Endothelial cell of umbilical vein (primary cell): Measurements from ENCODE around the gene NXPE3.

Experiments used
- EZH2 ChIP-seq: IDR thresholded peaks from 2 replicates; pipeline ENCODE4 v1.6.1; 2012; ENCODE audit warnings: borderline replicate concordance, low read depth, mild to moderate bottlenecking, moderate library complexity, low read length, inconsistent platforms; ENCODE audit not compliant: severe bottlenecking
- POLR2A ChIP-seq: IDR thresholded peaks from 2 replicates; pipeline ENCODE4 v1.6.1; 2012; ENCODE audit warnings: low read depth, mild to moderate bottlenecking, control low read depth, low read length
- POLR2AphosphoS5 ChIP-seq: IDR thresholded peaks from 2 replicates; pipeline ENCODE4 v1.6.1; 2012; ENCODE audit warnings: low read depth, mild to moderate bottlenecking, control low read depth, low read length, moderate library complexity; ENCODE audit not compliant: insufficient read depth
- TF ChIP-seq, protein P1 (sequence below), 2 donors: IDR thresholded peaks; 1 replicate in 1 of 2; 2 replicates in 1 of 2; pipeline ENCODE4 v1.5.1; 2011; ENCODE audit warnings: low read length in 2 of 2, mild to moderate bottlenecking in 2 of 2, moderate library complexity in 2 of 2, control low read depth in 1 of 2, inconsistent platforms in 1 of 2, low read depth in 1 of 2; ENCODE audit not compliant: insufficient read depth in 1 of 2; ENCODE audit errors: extremely low read depth in 1 of 2

DNA sequence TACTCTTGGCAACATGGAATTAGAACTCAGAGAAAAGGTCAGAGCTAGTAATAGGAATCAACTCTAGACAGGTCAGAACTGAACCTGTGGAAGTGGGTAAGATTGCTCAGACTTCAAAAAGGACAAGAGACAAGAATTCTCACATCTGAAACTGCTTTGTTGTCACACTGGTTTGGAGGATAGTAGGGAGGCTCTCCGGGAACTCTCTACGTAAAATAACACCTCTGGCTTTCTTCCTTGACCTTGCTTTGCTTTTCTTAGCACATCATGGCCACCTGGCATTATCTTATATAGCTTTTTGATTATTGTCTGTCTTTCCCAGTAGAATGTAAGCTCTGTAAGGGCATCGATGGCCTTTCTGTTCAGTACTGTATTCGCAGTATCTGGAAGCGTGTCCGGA, 57.1 kb downstream of the NXPE3 start:
- TF ChIP-seq, protein P1, sequence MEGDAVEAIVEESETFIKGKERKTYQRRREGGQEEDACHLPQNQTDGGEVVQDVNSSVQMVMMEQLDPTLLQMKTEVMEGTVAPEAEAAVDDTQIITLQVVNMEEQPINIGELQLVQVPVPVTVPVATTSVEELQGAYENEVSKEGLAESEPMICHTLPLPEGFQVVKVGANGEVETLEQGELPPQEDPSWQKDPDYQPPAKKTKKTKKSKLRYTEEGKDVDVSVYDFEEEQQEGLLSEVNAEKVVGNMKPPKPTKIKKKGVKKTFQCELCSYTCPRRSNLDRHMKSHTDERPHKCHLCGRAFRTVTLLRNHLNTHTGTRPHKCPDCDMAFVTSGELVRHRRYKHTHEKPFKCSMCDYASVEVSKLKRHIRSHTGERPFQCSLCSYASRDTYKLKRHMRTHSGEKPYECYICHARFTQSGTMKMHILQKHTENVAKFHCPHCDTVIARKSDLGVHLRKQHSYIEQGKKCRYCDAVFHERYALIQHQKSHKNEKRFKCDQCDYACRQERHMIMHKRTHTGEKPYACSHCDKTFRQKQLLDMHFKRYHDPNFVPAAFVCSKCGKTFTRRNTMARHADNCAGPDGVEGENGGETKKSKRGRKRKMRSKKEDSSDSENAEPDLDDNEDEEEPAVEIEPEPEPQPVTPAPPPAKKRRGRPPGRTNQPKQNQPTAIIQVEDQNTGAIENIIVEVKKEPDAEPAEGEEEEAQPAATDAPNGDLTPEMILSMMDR (IDR thresholded peaks at IDR 0.05; ENCODE audit: extremely low read depth in 1 of 2, insufficient read depth in 1 of 2, low read depth in 1 of 2, low read length in 2 of 2), result no peak
- TF ChIP-seq POLR2AphosphoS5 (no peak), EZH2 (no peak), POLR2A (no peak)
